Panc1 (cell line): Measurements from ENCODE around the gene MYO18B. TPM values are rescaled to one million over a fixed set of nuclear protein-coding genes. Genes with fewer than 3 reads are reported as not detected.

Experiments used
- ATAC-seq: fragments of 200-7000 bp; cut with Tn5 transposase; 2 replicates; pipeline ENCODE4 v1.9.1; 2020; ENCODE audit warnings: mild to moderate bottlenecking, moderate library complexity
- BruUV-seq: library from RNA; stranded (reverse); fragments of 400-500 nt; replicated peaks from 2 replicates; lab custom pipeline; 2021; lab: Mats Ljungman, UMichigan
- CTCF ChIA-PET: fragments of 300-600 bp; sonication (Branson Sonifier 250); formaldehyde crosslinking; loops from one replicate; lab custom pipeline; 2022; ENCODE audit warnings: antibody characterized with exemption; lab: Charles Lee
- POLR2A ChIA-PET: fragments of 300-600 bp; sonication (Branson Sonifier 250); formaldehyde crosslinking; loops from one replicate; lab custom pipeline; 2022; ENCODE audit warnings: antibody characterized with exemption; lab: Charles Lee
- DNase-seq: peaks from one replicate; pipeline ENCODE4 v3.0.0-alpha.2; 2010; ENCODE audit warnings: low read depth, low spot score
- H3K27ac ChIP-seq: 2 replicates; pipeline ENCODE4 v1.5.1; 2011; ENCODE audit warnings: mild to moderate bottlenecking, low read length, inconsistent platforms
- H3K27me3 ChIP-seq: fragments of 200-500 bp; sonication (Bioruptor generic); 2 replicates; pipeline ENCODE4 v1.6.0; 2014; ENCODE audit warnings: low read length, inconsistent platforms; ENCODE audit not compliant: control insufficient read depth, insufficient read depth
- H3K36me3 ChIP-seq: fragments of 200-500 bp; sonication (Bioruptor generic); 2 replicates; pipeline ENCODE4 v1.5.1; 2014; ENCODE audit warnings: inconsistent platforms, mild to moderate bottlenecking, low read length, moderate library complexity; ENCODE audit not compliant: control insufficient read depth, insufficient read depth
- H3K4me1 ChIP-seq: 2 replicates; pipeline ENCODE4 v1.5.1; 2011; ENCODE audit warnings: inconsistent platforms, mild to moderate bottlenecking, low read length, moderate library complexity; ENCODE audit not compliant: control insufficient read depth, insufficient read depth
- H3K4me3 ChIP-seq, 2 experiments: 2 replicates each; pipeline ENCODE4 v1.5.1; 2011 to 2012; ENCODE audit warnings: low read depth in 2 of 2, low read length in 2 of 2, mild to moderate bottlenecking in 2 of 2, inconsistent platforms in 1 of 2, moderate library complexity in 1 of 2
- H3K9me3 ChIP-seq: fragments of 200-500 bp; sonication (Bioruptor generic); 2 replicates; pipeline ENCODE4 v1.5.1; 2014; ENCODE audit warnings: low read depth, mild to moderate bottlenecking, inconsistent platforms, low read length, moderate library complexity; ENCODE audit not compliant: control insufficient read depth, insufficient read depth
- POLR2AphosphoS5 ChIP-seq: IDR thresholded peaks from 2 replicates; pipeline ENCODE4 v1.6.1; 2012; ENCODE audit warnings: mild to moderate bottlenecking, low read depth, low read length, moderate library complexity
- SIN3A ChIP-seq: IDR thresholded peaks from 2 replicates; pipeline ENCODE4 v1.6.1; 2012; ENCODE audit warnings: low read depth, mild to moderate bottlenecking, low read length, moderate library complexity, borderline replicate concordance; ENCODE audit not compliant: insufficient read depth
- TCF7L2 ChIP-seq: IDR thresholded peaks from 2 replicates; pipeline ENCODE4 v1.6.1; 2011; ENCODE audit warnings: mild to moderate bottlenecking, low read depth, low read length, inconsistent platforms
- in situ Hi-C: cut with HindIII; loops from 2 replicates; pipeline ENCODE4 v1.10.0; 2016; ENCODE audit warnings: low sequenced_read_pairs, low pct_unique_long_range_greater_than_20kb
- intact Hi-C: fragments of 100-400 bp; cut with micrococcal nuclease; formaldehyde crosslinking; loops from one replicate; pipeline ENCODE4 v1.10.0; 2022; ENCODE audit not compliant: unreplicated experiment
- total RNA-seq: library from RNA; stranded (reverse); gene quantifications from one replicate; pipeline ENCODE4 v1.2.1, GENCODE V29; 2021; ENCODE audit not compliant: unreplicated experiment
- TF ChIP-seq, protein P1 (sequence below), 2 experiments: IDR thresholded peaks; 2 replicates each; pipeline ENCODE4 v1.6.1; 2011 to 2012; ENCODE audit warnings: low read depth in 2 of 2, control low read depth in 1 of 2, low read length in 1 of 2, mild to moderate bottlenecking in 1 of 2, moderate library complexity in 1 of 2; ENCODE audit not compliant: insufficient read depth in 1 of 2
- TF ChIP-seq, protein P2 (sequence below): fragments of 450-650 bp; IDR thresholded peaks from 2 replicates; pipeline ENCODE4 v1.5.1; 2017; ENCODE audit warnings: mild to moderate bottlenecking

The MYO18B gene
- total RNA-seq, 1 experiment from 2014 or later: not detected

DNA sequence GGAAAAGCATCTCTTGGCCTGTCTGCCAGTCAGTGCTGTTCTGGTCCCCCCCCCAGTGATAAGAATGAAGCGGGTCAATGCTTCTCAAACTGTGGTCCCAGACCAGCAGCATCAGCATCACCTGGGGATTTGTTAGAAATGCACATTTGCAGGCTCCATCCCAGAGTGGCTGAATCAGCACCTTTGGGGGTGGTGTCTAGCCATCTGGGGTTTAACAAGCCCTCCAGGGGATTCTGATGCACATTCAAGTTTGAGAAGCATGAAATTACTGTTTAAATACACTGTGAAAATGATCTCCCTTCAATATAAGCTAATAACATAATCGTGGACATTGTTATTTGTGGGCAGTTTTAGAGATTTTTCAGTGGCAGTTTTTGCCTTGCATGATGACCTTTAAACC is 133.5 kb downstream of the MYO18B start:
- Histone ChIP-seq H3K27me3 (peaks cover 3% of the 10 kb centered on the region), H3K4me1 (no peaks in the 10 kb centered on the region; the same call in 1 of the 2 replicates), H3K9me3 (no peaks in the 10 kb centered on the region), H3K4me3 (no peak overlapping the region), H3K36me3 (no peaks in the 10 kb centered on the region), H3K27ac (no peak overlapping the region)
- intact Hi-C loops: no loop called here
- ChIA-PET CTCF (no interaction called here), POLR2A (no interaction called here)
- ATAC-seq (no peak), DNase-seq (no peak)
- in situ Hi-C loops: no loop called here
- TF ChIP-seq TCF7L2 (no peak), SIN3A (no peak), POLR2AphosphoS5 (no peak)
- TF ChIP-seq, protein P1, sequence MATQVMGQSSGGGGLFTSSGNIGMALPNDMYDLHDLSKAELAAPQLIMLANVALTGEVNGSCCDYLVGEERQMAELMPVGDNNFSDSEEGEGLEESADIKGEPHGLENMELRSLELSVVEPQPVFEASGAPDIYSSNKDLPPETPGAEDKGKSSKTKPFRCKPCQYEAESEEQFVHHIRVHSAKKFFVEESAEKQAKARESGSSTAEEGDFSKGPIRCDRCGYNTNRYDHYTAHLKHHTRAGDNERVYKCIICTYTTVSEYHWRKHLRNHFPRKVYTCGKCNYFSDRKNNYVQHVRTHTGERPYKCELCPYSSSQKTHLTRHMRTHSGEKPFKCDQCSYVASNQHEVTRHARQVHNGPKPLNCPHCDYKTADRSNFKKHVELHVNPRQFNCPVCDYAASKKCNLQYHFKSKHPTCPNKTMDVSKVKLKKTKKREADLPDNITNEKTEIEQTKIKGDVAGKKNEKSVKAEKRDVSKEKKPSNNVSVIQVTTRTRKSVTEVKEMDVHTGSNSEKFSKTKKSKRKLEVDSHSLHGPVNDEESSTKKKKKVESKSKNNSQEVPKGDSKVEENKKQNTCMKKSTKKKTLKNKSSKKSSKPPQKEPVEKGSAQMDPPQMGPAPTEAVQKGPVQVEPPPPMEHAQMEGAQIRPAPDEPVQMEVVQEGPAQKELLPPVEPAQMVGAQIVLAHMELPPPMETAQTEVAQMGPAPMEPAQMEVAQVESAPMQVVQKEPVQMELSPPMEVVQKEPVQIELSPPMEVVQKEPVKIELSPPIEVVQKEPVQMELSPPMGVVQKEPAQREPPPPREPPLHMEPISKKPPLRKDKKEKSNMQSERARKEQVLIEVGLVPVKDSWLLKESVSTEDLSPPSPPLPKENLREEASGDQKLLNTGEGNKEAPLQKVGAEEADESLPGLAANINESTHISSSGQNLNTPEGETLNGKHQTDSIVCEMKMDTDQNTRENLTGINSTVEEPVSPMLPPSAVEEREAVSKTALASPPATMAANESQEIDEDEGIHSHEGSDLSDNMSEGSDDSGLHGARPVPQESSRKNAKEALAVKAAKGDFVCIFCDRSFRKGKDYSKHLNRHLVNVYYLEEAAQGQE (IDR thresholded peaks at IDR 0.05; ENCODE audit: insufficient read depth in 1 of 2, low read depth in 2 of 2, low read length in 1 of 2): no peak
- TF ChIP-seq, protein P2, sequence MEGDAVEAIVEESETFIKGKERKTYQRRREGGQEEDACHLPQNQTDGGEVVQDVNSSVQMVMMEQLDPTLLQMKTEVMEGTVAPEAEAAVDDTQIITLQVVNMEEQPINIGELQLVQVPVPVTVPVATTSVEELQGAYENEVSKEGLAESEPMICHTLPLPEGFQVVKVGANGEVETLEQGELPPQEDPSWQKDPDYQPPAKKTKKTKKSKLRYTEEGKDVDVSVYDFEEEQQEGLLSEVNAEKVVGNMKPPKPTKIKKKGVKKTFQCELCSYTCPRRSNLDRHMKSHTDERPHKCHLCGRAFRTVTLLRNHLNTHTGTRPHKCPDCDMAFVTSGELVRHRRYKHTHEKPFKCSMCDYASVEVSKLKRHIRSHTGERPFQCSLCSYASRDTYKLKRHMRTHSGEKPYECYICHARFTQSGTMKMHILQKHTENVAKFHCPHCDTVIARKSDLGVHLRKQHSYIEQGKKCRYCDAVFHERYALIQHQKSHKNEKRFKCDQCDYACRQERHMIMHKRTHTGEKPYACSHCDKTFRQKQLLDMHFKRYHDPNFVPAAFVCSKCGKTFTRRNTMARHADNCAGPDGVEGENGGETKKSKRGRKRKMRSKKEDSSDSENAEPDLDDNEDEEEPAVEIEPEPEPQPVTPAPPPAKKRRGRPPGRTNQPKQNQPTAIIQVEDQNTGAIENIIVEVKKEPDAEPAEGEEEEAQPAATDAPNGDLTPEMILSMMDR: no peak
- no TSS peak for BruUV-seq

DNA sequence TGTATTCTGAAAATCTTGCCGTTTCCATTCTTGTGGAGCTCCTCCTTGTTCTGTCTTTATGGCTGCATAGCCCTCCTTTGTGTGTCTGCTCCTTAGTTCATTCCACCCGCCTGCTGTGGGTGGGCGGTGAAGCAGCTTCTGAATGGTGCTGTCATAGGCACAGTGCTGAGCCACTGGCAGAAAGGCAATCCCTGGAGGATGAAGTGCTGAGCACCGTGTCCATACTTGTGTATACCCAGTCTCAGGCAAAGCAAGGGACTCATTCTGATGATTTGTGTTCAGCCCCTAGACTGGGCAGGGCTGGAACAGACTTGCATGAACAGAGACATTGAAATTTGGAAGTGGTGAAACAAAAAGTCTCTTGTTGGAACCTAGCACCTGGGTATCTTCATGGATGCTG is 134.9 kb downstream of the MYO18B start:
- no peak for DNase-seq
- Histone ChIP-seq H3K4me1 (no peaks in the 10 kb centered on the region; the same call in 1 of the 2 replicates), H3K27me3 (peaks cover 3% of the 10 kb centered on the region), H3K27ac (no peak overlapping the region), H3K4me3 (no peak overlapping the region), H3K36me3 (no peaks in the 10 kb centered on the region), H3K9me3 (no peaks in the 10 kb centered on the region)
- ATAC-seq: no peak
- no peak for TF ChIP-seq POLR2AphosphoS5
- TF ChIP-seq, protein P2: no peak
- TF ChIP-seq, protein P1 (IDR thresholded peaks at IDR 0.05; ENCODE audit: insufficient read depth in 1 of 2, low read depth in 2 of 2, low read length in 1 of 2): no peak
- TF ChIP-seq SIN3A: no peak
- TF ChIP-seq TCF7L2: no peak
- no TSS peak for BruUV-seq
- ChIA-PET POLR2A (no interaction called here), CTCF (no interaction called here)
- in situ Hi-C loops (no loop called here), intact Hi-C loops (no loop called here)
